ENCODE results near the gene ZBTB20.
A peak's percentile ranks its signal among the peaks of the same experiment; 100 is the strongest.

The ZBTB20 gene

GRCh38 chr3:114706591-114707232 lies 440.4 kb downstream of the ZBTB20 start:
- TF ChIP-seq, protein P1, sequence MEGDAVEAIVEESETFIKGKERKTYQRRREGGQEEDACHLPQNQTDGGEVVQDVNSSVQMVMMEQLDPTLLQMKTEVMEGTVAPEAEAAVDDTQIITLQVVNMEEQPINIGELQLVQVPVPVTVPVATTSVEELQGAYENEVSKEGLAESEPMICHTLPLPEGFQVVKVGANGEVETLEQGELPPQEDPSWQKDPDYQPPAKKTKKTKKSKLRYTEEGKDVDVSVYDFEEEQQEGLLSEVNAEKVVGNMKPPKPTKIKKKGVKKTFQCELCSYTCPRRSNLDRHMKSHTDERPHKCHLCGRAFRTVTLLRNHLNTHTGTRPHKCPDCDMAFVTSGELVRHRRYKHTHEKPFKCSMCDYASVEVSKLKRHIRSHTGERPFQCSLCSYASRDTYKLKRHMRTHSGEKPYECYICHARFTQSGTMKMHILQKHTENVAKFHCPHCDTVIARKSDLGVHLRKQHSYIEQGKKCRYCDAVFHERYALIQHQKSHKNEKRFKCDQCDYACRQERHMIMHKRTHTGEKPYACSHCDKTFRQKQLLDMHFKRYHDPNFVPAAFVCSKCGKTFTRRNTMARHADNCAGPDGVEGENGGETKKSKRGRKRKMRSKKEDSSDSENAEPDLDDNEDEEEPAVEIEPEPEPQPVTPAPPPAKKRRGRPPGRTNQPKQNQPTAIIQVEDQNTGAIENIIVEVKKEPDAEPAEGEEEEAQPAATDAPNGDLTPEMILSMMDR (conservative IDR thresholded peaks at IDR 0.05; ENCODE audit: low read depth) = no peak
- DNase-seq (ENCODE audit: low spot score) = peak; percentile 80
- ChIA-PET POLR2A (ENCODE audit: low non-redundant PET) (no interaction called here), CTCF (no interaction called here)
- H3K27ac ChIP-seq = no peak overlapping the region

DNA sequence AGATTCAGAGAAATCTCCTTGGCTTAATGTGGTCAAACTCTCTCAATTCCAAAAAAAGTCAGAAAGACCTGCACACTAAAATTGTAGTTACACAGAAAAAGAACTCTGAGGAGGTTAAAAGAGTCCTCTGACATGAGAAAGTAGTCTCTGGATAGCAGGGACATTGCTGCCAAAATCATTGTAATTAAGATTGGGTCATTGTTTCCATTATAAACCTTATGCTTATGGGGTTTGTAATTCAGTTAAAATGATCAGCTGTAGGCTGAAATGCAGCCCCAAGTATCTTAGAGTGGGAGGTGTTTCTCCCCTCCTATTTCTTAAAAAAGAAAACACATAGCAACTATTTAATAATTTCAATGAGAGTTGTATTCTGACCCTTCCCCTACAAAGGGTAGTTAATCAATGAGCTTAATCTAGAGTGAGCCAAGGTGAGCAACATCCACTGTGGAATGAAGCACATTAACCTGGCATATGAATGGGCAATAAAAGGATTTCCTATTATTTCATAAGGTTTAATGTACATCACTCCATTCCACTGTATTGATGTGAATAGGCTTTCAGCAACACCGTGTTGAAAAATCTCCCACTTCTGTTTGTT lies 446.4 kb downstream of the ZBTB20 start:
- CTCF ChIA-PET = interaction anchor here (0.5 kb wide), 1 partner anchor 1136 kb away, joined by 3 read pairs; no protein-coding TSS in a partner anchor
- no peak for DNase-seq (ENCODE audit: low spot score)
- TF ChIP-seq, protein P1 (conservative IDR thresholded peaks at IDR 0.05; ENCODE audit: low read depth) = no peak
- POLR2A ChIA-PET (ENCODE audit: low non-redundant PET) = no interaction called here
- H3K27ac ChIP-seq = no peak overlapping the region

DNA sequence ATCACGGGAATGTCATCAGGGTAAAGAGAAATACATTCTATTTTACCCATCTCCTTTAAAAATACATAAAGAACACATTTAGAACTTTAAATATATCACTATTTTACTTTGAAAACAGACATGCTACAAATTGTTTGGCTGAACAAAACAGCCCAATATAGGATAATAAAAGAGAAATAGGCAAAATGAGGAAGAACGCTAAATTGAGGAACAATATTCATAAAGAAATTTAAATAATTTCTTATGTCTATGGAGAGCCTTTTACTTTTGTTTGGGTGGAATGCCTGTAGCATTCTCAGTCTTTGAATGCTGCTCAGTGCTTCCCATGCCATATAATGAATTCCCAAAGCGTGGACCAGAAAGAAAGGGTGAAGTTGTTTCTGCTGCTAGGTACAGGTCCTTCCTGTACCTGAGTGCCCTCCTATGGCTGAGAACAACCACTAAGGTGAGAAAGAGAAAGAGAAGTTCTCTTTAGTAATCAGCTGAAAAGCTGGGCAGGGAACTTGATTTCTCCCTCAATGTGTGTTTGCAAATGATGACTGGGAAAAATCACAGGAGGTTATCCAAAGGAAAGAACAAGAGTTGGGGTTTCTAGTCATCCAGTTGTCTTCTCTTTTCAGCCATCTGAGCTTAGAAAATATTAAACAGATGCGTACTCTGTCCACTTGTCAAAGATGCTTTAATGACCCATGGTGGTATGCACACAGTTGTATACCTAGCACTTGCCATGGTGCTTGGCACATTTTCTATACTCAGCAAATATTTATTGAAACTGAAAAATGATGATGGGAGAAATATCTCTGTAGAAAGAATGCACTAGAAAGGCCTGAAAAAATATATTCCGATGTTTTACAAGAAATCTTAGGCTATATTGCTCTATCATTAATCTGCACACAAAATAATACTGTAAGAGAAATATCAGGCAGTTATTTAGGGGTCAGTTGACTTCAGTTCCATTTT lies 448.7 kb downstream of the ZBTB20 start:
- ChIA-PET POLR2A (ENCODE audit: low non-redundant PET) (no interaction called here), CTCF (interaction anchor here (0.5 kb wide), 1 partner anchor 14 kb away, joined by 3 read pairs; no protein-coding TSS in a partner anchor)
- no peak for DNase-seq (ENCODE audit: low spot score)

DNA sequence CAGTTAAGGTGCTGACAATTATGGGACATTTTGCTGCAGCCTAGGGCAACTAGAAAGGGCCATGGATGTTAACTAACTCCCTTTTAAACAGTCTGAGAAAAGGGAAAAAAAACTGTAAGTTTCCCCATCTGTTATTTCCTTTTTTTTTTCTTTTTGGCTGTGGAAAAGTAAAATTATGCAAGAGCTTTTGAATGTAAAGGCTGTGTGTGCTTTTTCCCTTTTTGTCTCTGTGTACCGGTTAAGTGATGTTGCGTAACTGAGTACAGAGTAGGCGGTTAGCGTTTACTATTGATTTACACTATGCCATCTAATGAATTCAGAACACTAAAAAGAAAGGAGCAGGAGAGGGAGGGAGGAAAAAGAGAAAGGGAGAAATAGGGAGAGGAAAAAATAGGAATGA lies 449.7 kb downstream of the ZBTB20 start:
- CTCF ChIA-PET = interaction anchor here (0.6 to 0.7 kb wide), 2 partner anchors 52 to 169 kb away, joined by 4 read pairs; no protein-coding TSS in a partner anchor
- TF ChIP-seq, protein P1 (conservative IDR thresholded peaks at IDR 0.05; ENCODE audit: low read depth) = no peak
- POLR2A ChIA-PET (ENCODE audit: low non-redundant PET) = no interaction called here
- H3K27ac ChIP-seq = no peak overlapping the region
- DNase-seq (ENCODE audit: low spot score) = no peak

More for the DNA sequence above, 448.7 kb downstream of the ZBTB20 start:
- H3K27ac ChIP-seq = no peak overlapping the region
- TF ChIP-seq, protein P1 (conservative IDR thresholded peaks at IDR 0.05; ENCODE audit: low read depth) = no peak

DNA sequence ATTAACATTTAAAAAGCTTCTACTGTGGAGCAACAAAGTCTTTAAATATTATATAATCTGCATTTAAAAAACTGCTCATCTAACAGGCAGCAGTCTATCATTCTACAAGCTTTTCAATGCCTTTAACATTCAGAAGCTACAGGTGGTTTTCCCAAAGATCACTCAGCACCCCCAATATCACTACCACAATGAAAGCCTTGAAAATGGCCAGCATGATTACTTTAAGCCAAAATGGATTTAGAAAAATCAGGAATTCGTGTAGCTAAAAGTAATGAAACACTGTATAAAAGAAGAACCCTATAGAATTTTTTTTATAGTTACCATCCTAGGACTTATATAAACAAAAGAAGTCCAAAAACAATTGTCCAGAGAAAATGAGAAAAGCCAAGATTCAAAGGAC lies 452.8 kb downstream of the ZBTB20 start:
- CTCF ChIA-PET = interaction anchor here (0.8 kb wide), 1 partner anchor 8 kb away, joined by 4 read pairs; no protein-coding TSS in a partner anchor
- H3K27ac ChIP-seq = no peak overlapping the region
- no peak for DNase-seq (ENCODE audit: low spot score)
- POLR2A ChIA-PET (ENCODE audit: low non-redundant PET) = no interaction called here
- TF ChIP-seq, protein P1 (conservative IDR thresholded peaks at IDR 0.05; ENCODE audit: low read depth) = no peak

- no peak overlapping the region for H3K27ac ChIP-seq
- ChIA-PET CTCF (no interaction called here), POLR2A (ENCODE audit: low non-redundant PET) (no interaction called here)
- no peak for DNase-seq (ENCODE audit: low spot score)
- TF ChIP-seq, protein P1 (conservative IDR thresholded peaks at IDR 0.05; ENCODE audit: low read depth) = no peak
Measured at GRCh38 chr3:114691871-114692270, 455.2 kb downstream of the ZBTB20 start.

Measured in RWPE1 (cell line).